Psoas muscle (tissue), 8 donors: ENCODE data around the gene INO80C. TPM values are rescaled to one million over a fixed set of nuclear protein-coding genes. Genes with fewer than 3 reads are reported as not detected.

Experiments
- ATAC-seq, 4 donors: fragments of 200-7000 bp; cut with Tn5 transposase; one replicate each; pipeline ENCODE4 v1.9.1; 2020; ENCODE audit warnings: moderate library complexity in 3 of 4, mild to moderate bottlenecking in 2 of 4
- DNase-seq, 2 donors: peaks; one replicate each; pipeline ENCODE4 v3.0.0-alpha.2; 2020
- H3K27ac ChIP-seq: fragments of 200-600 bp; one replicate; pipeline ENCODE4 v1.8.0; 2022
- H3K27me3 ChIP-seq, 3 donors: fragments of 200-600 bp in 1 of 3; one replicate each; pipeline versions ENCODE4 v1.6.1 to v1.8.0; 2013 to 2022; ENCODE audit warnings: low read length in 2 of 3, mild to moderate bottlenecking in 2 of 3, moderate library complexity in 1 of 3; ENCODE audit not compliant: insufficient read depth in 3 of 3
- H3K36me3 ChIP-seq, 2 donors: fragments of 200-600 bp in 1 of 2; one replicate each; pipeline versions ENCODE4 v1.6.1 to v1.8.0; 2013 to 2022; ENCODE audit warnings: low read depth in 1 of 2, mild to moderate bottlenecking in 1 of 2, moderate library complexity in 1 of 2; ENCODE audit not compliant: insufficient read depth in 1 of 2
- H3K4me1 ChIP-seq: fragments of 200-600 bp; one replicate; pipeline ENCODE4 v1.8.0; 2022
- H3K4me3 ChIP-seq: fragments of 200-600 bp; one replicate; pipeline ENCODE4 v1.8.0; 2022; ENCODE audit warnings: mild to moderate bottlenecking
- H3K9me3 ChIP-seq: fragments of 200-600 bp; one replicate; pipeline ENCODE4 v1.8.0; 2022
- CTCF ChIP-seq: fragments of 200-600 bp; IDR thresholded peaks from one replicate; pipeline ENCODE4 v1.8.0; 2022; ENCODE audit warnings: antibody characterized with exemption
- WGBS, 3 donors: extraction: QIAGEN DNeasy Blood & Tissue Kit; methylation state at CpG; one replicate each; pipeline versions ENCODE4 v1.1.6 to v1.1.7; 2013; 5-methylcytosine and 5-hydroxymethylcytosine counted together
- intact Hi-C, 2 donors: fragments of 100-400 bp; cut with DNase I; formaldehyde crosslinking; loops; one replicate each; pipeline versions ENCODE4 v1.11.0 to v1.14.2; 2022
- polyA plus RNA-seq, 3 donors: library from polyadenylated mRNA; stranded (reverse); fragments of 200-250 nt; gene quantifications; one replicate each; pipeline ENCODE4 v1.2.3, GENCODE V29; 2013
- total RNA-seq, 4 donors: library from RNA; stranded (reverse); fragmentation: NEBNext Ultra II Directional in 2 of 4; extraction: Animal tissue kit (Norgen Biotek cat#: 25700) in 2 of 4; gene quantifications; one replicate each; pipeline versions ENCODE4 v1.2.1 to v1.2.4, GENCODE V29; 2021 to 2023
- donor health status: healthy with polysubstance abuse.
- donor health status: DM: no; HTN: no; CAD: no; lungs with moderate emphysema.
- donor health status: Bipolar disorder and iron deficiency.
- donor health status: healthy.
- donor health status: DM: yes; HTN: yes; CAD: no.
- donor health status: DM: no; HTN: no; CAD: no.
- donor health status: DM: no; HTN: no; CAD: no.
- donor health status: DM: yes; HTN: yes; CAD: no.

Gene INO80C
- total and polyA plus RNA-seq, 7 donors: 14.4 to 26.7 (median 21.1) TPM

DNA sequence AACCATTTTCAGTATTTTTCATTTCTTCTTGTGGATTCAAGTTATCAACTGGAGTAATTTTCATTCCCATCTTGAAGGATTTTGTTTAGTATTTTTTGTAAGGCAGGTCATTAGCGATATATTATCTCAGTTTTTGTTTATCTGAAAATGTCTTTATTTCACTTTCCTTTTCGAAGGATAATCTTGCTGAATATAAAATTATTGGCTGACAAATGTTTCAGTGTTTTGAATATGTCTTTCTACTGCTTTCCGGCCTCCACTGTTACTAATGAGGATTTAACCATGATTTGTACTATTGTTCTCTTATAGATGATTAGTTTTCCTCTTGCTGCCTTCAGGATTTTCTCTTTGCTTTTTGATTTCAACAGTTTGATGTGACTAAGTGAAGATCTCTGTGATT lies 62.4 kb downstream of the INO80C start:
- TF ChIP-seq CTCF: no peak
- intact Hi-C loops: no loop called here
- no peak overlapping the region for H3K4me3 ChIP-seq
- H3K27me3 ChIP-seq: no peaks in the 10 kb centered on the region
- no peaks in the 10 kb centered on the region for H3K4me1 ChIP-seq
- DNase-seq: no peak
- H3K27ac ChIP-seq: no peak overlapping the region
- H3K9me3 ChIP-seq: peaks cover 6% of the 10 kb centered on the region
- H3K36me3 ChIP-seq: no peaks in the 10 kb centered on the region
- WGBS, 3 donors: 90 to 95% (median 91%) methylated on average over 3 of the region's 3 CpGs
- no peak for ATAC-seq

DNA sequence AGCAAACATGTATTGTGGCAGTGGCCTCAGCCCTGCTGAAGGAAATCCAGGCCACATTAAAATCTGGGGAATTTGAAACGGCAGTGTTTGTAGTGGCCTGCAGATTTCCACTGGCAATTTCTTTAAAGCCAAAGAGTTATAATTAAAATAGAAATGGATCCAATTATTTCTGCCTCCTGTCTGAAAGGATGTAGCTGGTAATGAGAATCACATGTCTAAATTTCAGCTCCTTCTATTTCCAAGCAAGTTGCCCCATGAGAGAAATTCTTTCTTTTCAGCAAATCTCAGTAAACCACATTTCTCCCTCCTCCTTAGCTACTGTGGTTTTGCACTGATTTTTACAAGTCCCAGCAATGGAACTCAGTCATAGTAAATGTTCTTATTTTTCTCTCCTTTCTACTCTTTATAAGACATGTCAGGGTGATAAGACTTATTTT lies 65.2 kb downstream of the INO80C start:
- intact Hi-C loops: no loop called here
- ATAC-seq (no peak), DNase-seq (no peak)
- H3K4me3 ChIP-seq: no peak overlapping the region
- no peak for TF ChIP-seq CTCF
- H3K27ac ChIP-seq: no peak overlapping the region
- H3K4me1 ChIP-seq: no peaks in the 10 kb centered on the region
- peaks cover 6% of the 10 kb centered on the region for H3K9me3 ChIP-seq
- no peaks in the 10 kb centered on the region for H3K27me3 ChIP-seq
- no peaks in the 10 kb centered on the region for H3K36me3 ChIP-seq
- 14 to 27% (median 27%) methylated on average over 1 of the region's 1 CpG for whole genome bisulfite sequencing, 3 donors

GRCh38 chr18:35431374-35431741 lies 66.4 kb downstream of the INO80C start:
- 88 to 90% (median 90%) methylated on average over 6 of the region's 6 CpGs for WGBS, 3 donors
- ATAC-seq (no peak), DNase-seq (no peak)
- Histone ChIP-seq H3K36me3 (no peaks in the 10 kb centered on the region), H3K4me1 (no peaks in the 10 kb centered on the region), H3K27ac (no peak overlapping the region), H3K4me3 (no peak overlapping the region), H3K27me3 (peaks cover 0 to 2% (median 0%) of the 10 kb centered on the region in 3 donors), H3K9me3 (peaks cover 6% of the 10 kb centered on the region)
- intact Hi-C loops: no loop called here
- no peak for TF ChIP-seq CTCF

DNA sequence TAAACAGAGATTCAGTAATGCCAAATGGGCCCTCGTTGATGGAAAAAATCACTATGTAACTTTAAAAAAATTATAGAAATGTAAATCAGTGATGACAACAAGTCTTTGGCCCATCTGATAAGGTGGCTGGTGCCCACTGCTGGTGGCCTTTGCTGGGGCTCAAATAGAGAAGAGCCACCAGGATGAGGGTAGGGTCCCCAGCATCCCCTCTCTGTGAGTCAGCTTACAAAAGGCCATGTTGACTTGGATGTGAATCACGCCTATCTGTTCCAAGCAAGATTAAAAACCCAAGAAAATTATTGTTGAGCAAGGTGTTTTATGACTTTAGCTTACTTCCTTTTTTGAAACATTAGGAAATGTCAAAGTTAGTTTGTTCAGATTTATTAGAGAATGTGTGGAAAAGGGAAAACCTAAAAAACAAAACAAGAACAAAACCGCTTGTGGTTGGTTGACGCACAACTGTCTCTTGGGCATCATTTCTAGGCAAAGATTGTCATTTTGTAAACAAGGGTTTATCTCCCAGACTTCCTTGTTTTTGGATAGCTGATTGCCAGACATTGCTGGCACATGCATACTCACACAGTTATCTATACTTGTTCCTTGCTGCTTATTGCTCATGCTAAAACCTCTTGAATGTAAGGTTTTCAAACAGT lies 66.9 kb downstream of the INO80C start:
- Histone ChIP-seq H3K4me3 (no peak overlapping the region), H3K36me3 (no peaks in the 10 kb centered on the region), H3K27ac (no peak overlapping the region), H3K9me3 (peaks cover 6% of the 10 kb centered on the region), H3K4me1 (no peaks in the 10 kb centered on the region), H3K27me3 (peaks cover 0 to 2% (median 0%) of the 10 kb centered on the region in 3 donors)
- DNase-seq (no peak), ATAC-seq (no peak)
- intact Hi-C loops: no loop called here
- no peak for TF ChIP-seq CTCF
- 66 to 68% (median 68%) methylated on average over 4 of the region's 4 CpGs for WGBS, 3 donors

- WGBS, 3 donors: 78 to 83% (median 81%) methylated on average over 5 of the region's 5 CpGs
- H3K36me3 ChIP-seq: no peaks in the 10 kb centered on the region
- peaks cover 0 to 2% (median 0%) of the 10 kb centered on the region in 3 donors for H3K27me3 ChIP-seq
- no peaks in the 10 kb centered on the region for H3K9me3 ChIP-seq
- ATAC-seq: no peak
- no peak overlapping the region for H3K27ac ChIP-seq
- TF ChIP-seq CTCF: no peak
- H3K4me3 ChIP-seq: no peak overlapping the region
- no peaks in the 10 kb centered on the region for H3K4me1 ChIP-seq
- DNase-seq: no peak
- intact Hi-C loops: no loop called here
Measured at GRCh38 chr18:35426786-35427185, 71.0 kb downstream of the INO80C start.
